Common myeloid progenitor, CD34-positive (primary cell): ENCODE data around the gene CLIC1.

ENCODE experiments used
- CTCF ChIA-PET: fragments of 350-600 bp; sonication (Branson Sonifier 250); formaldehyde crosslinking; loops from one replicate; lab custom pipeline; 2021; ENCODE audit warnings: antibody characterized with exemption; lab: Charles Lee
- POLR2A ChIA-PET: fragments of 350-600 bp; sonication (Branson Sonifier 250); formaldehyde crosslinking; loops from one replicate; lab custom pipeline; 2021; ENCODE audit warnings: antibody characterized with exemption; lab: Charles Lee
- DNase-seq, 3 donors: peaks; one replicate each; pipeline versions ENCODE4 v3.0.0 to v3.0.0-alpha.2; 2013
- H3K27ac ChIP-seq, 2 experiments: 1 replicate in 1 of 2; 2 replicates in 1 of 2; pipeline ENCODE4 v1.7.0; 2013; ENCODE audit warnings: inconsistent platforms in 2 of 2, low read length in 2 of 2, mild to moderate bottlenecking in 2 of 2, low read depth in 1 of 2, moderate library complexity in 1 of 2; ENCODE audit not compliant: severe bottlenecking in 2 of 2, insufficient read depth in 1 of 2, poor library complexity in 1 of 2
- H3K27me3 ChIP-seq, 5 experiments: replicated peaks in 2 of 5; 1 replicate in 3 of 5; 2 replicates in 2 of 5; pipeline versions ENCODE4 v1.6.1 to v1.7.0; 2013; ENCODE audit warnings: low read length in 4 of 5, mild to moderate bottlenecking in 2 of 5, moderate library complexity in 2 of 5, inconsistent platforms in 1 of 5; ENCODE audit not compliant: insufficient read depth in 5 of 5, control insufficient read depth in 4 of 5
- H3K36me3 ChIP-seq, 4 experiments: 1 replicate in 2 of 4; 2 replicates in 2 of 4; pipeline versions ENCODE4 v1.6.1 to v1.7.0; 2013; ENCODE audit warnings: low read length in 3 of 4, control low read depth in 1 of 4, mild to moderate bottlenecking in 1 of 4; ENCODE audit not compliant: control insufficient read depth in 4 of 4, insufficient read depth in 4 of 4
- H3K4me1 ChIP-seq, 4 experiments: 1 replicate in 3 of 4; 2 replicates in 1 of 4; pipeline versions ENCODE4 v1.6.1 to v1.7.1; 2013; ENCODE audit warnings: low read length in 3 of 4, mild to moderate bottlenecking in 3 of 4, control low read depth in 1 of 4, inconsistent platforms in 1 of 4, moderate library complexity in 1 of 4; ENCODE audit not compliant: control insufficient read depth in 4 of 4, insufficient read depth in 4 of 4; ENCODE audit errors: control extremely low read depth in 1 of 4
- H3K4me3 ChIP-seq, 7 experiments: 1 replicate in 4 of 7; 2 replicates in 3 of 7; pipeline versions ENCODE4 v1.5.1 to v1.7.0; 2013; ENCODE audit warnings: mild to moderate bottlenecking in 7 of 7, low read length in 6 of 7, moderate library complexity in 6 of 7, inconsistent platforms in 2 of 7, low read depth in 2 of 7, control low read depth in 1 of 7; ENCODE audit not compliant: insufficient read depth in 4 of 7, control insufficient read depth in 1 of 7; ENCODE audit errors: extremely low read depth in 1 of 7
- H3K9me3 ChIP-seq, 5 experiments: 1 replicate in 4 of 5; 2 replicates in 1 of 5; pipeline versions ENCODE4 v1.6.1 to v1.7.1; 2013; ENCODE audit warnings: low read length in 4 of 5, mild to moderate bottlenecking in 2 of 5, inconsistent platforms in 1 of 5, low read depth in 1 of 5, moderate library complexity in 1 of 5; ENCODE audit not compliant: control insufficient read depth in 4 of 5, insufficient read depth in 2 of 5; ENCODE audit errors: control extremely low read depth in 1 of 5
- WGBS: methylation state at CpG from one replicate; pipeline ENCODE4 v1.1.5; 2013; ENCODE audit not compliant: insufficient coverage; 5-methylcytosine and 5-hydroxymethylcytosine counted together

The CLIC1 gene

GRCh38 chr6:31692886-31693285 is 43.4 kb downstream of the CLIC1 start:
- Histone ChIP-seq H3K36me3 (peaks cover 14 to 92% (median 70%) of the 10 kb centered on the region in 4 experiments), H3K9me3 (no peaks in the 10 kb centered on the region), H3K27me3 (no peaks in the 10 kb centered on the region), H3K4me1 (no peaks in the 10 kb centered on the region), H3K4me3 (no peak overlapping the region), H3K27ac (no peak overlapping the region)
- ChIA-PET POLR2A (interaction anchor here (0.6 kb wide), 1 partner anchor 13 kb away, joined by 3 read pairs; no protein-coding TSS in a partner anchor), CTCF (interaction anchor here (0.8 to 3.5 kb wide), 7 partner anchors 11 to 31 kb away, joined by 3 to 17 read pairs (median 4); partner anchors contain the start of genes ABHD16A, LY6G5C, LY6G6C and MPIG6B)
- no peak for DNase-seq
- 94% methylated on average over 5 of the region's 9 CpGs for WGBS

GRCh38 chr6:31692353-31692752 is 44.0 kb downstream of the CLIC1 start:
- H3K27me3 ChIP-seq: no peaks in the 10 kb centered on the region
- 93% methylated on average over 4 of the region's 4 CpGs for WGBS
- no peaks in the 10 kb centered on the region for H3K4me1 ChIP-seq
- H3K27ac ChIP-seq: no peak overlapping the region
- no peak overlapping the region for H3K4me3 ChIP-seq
- POLR2A ChIA-PET: interaction anchor here (0.6 kb wide), 1 partner anchor 13 kb away, joined by 3 read pairs; no protein-coding TSS in a partner anchor
- CTCF ChIA-PET: interaction anchor here (0.8 to 3.5 kb wide), 6 partner anchors 11 to 77 kb away, joined by 3 to 17 read pairs (median 4); partner anchors contain the start of genes LY6G5C, LY6G6C and MPIG6B
- H3K36me3 ChIP-seq: peaks cover 14 to 93% (median 72%) of the 10 kb centered on the region in 4 experiments
- no peaks in the 10 kb centered on the region for H3K9me3 ChIP-seq
- DNase-seq: no peak

GRCh38 chr6:31691564-31692108 is 44.7 kb downstream of the CLIC1 start:
- no peak for DNase-seq
- 99% methylated on average over 12 of the region's 12 CpGs for WGBS
- H3K27ac ChIP-seq: no peak overlapping the region
- H3K9me3 ChIP-seq: no peaks in the 10 kb centered on the region
- peaks cover 13 to 93% (median 72%) of the 10 kb centered on the region in 4 experiments for H3K36me3 ChIP-seq
- H3K27me3 ChIP-seq: no peaks in the 10 kb centered on the region
- no peaks in the 10 kb centered on the region for H3K4me1 ChIP-seq
- ChIA-PET CTCF (interaction anchor here (1.1 to 7.8 kb wide), 7 partner anchors 9 to 140 kb away, joined by 3 to 51 read pairs (median 4); partner anchors contain the start of genes ABHD16A, LY6G5C, LY6G6C and MPIG6B), POLR2A (interaction anchor here (0.9 kb wide), 1 partner anchor 12 kb away, joined by 3 read pairs; the partner anchor contains the start of gene ABHD16A)
- H3K4me3 ChIP-seq: no peak overlapping the region

GRCh38 chr6:31691078-31691463 is 45.3 kb downstream of the CLIC1 start:
- 95% methylated on average over 2 of the region's 6 CpGs for WGBS
- POLR2A ChIA-PET: interaction anchor here (0.9 to 1.2 kb wide), 2 partner anchors 10 to 12 kb away, joined by 3 read pairs; partner anchors contain the start of genes ABHD16A and LY6G5C

GRCh38 chr6:31690231-31691077 is 45.9 kb downstream of the CLIC1 start:
- Histone ChIP-seq H3K27ac (peak overlapping the region in 1 of 2 experiments; percentile 77), H3K27me3 (no peaks in the 10 kb centered on the region), H3K36me3 (peaks cover 12 to 96% (median 80%) of the 10 kb centered on the region in 4 experiments), H3K4me3 (no peak overlapping the region), H3K4me1 (no peaks in the 10 kb centered on the region), H3K9me3 (no peaks in the 10 kb centered on the region)
- CTCF ChIA-PET: interaction anchor here (0.8 to 7.8 kb wide), 17 partner anchors 9 to 146 kb away, joined by 3 to 51 read pairs (median 4); partner anchors contain the start of genes ABHD16A, LY6G5B, LY6G5C and LY6G6C
- POLR2A ChIA-PET: interaction anchor here (1.2 kb wide), 1 partner anchor 9 kb away, joined by 3 read pairs; the partner anchor contains the start of gene LY6G5C
- no peak for DNase-seq
- WGBS: 95% methylated on average over 4 of the region's 10 CpGs

More at GRCh38 chr6:31691078-31691463, 45.3 kb downstream of the CLIC1 start:
- Histone ChIP-seq H3K9me3 (no peaks in the 10 kb centered on the region), H3K27me3 (no peaks in the 10 kb centered on the region), H3K4me3 (no peak overlapping the region), H3K4me1 (no peaks in the 10 kb centered on the region), H3K36me3 (peaks cover 12 to 95% (median 75%) of the 10 kb centered on the region in 4 experiments), H3K27ac (peak overlapping the region in 1 of 2 experiments; percentile 77)
- no peak for DNase-seq
- CTCF ChIA-PET: interaction anchor here (0.8 to 7.8 kb wide), 12 partner anchors 10 to 146 kb away, joined by 3 to 51 read pairs (median 4); partner anchors contain the start of genes ABHD16A, LY6G5B, LY6G5C and LY6G6D

- H3K27ac ChIP-seq: peak overlapping the region in 1 of 2 experiments; percentile 77
- ChIA-PET POLR2A (no interaction called here), CTCF (interaction anchor here (0.9 to 7.8 kb wide), 12 partner anchors 10 to 145 kb away, joined by 3 to 51 read pairs (median 4); partner anchors contain the start of genes ABHD16A, C6orf47, LY6G5B and LY6G6C)
- peaks cover 12 to 93% (median 77%) of the 10 kb centered on the region in 4 experiments for H3K36me3 ChIP-seq
- no peaks in the 10 kb centered on the region for H3K9me3 ChIP-seq
- H3K27me3 ChIP-seq: no peaks in the 10 kb centered on the region
- H3K4me1 ChIP-seq: no peaks in the 10 kb centered on the region
- H3K4me3 ChIP-seq: no peak overlapping the region
- peak in 1 of 3 donors; percentile 17 for DNase-seq
- WGBS: 98% methylated on average over 6 of the region's 11 CpGs
Measured at GRCh38 chr6:31689249-31690110, 46.9 kb downstream of the CLIC1 start.
